Mesenteric fat pad (tissue), 1 donor: ENCODE measurements around the gene TSNAXIP1. TPM values are rescaled to one million over a fixed set of nuclear protein-coding genes. Genes with fewer than 3 reads are reported as not detected.

Experiments
- DNase-seq: peaks from one replicate; pipeline ENCODE4 v3.0.0-alpha.2; 2020; ENCODE audit warnings: low spot score
- total RNA-seq: library from RNA; stranded (reverse); fragmentation: NEBNext Ultra II Directional; extraction: Animal tissue kit (Norgen Biotek cat#: 25700); gene quantifications from one replicate; pipeline ENCODE4 v1.2.1, GENCODE V29; 2021
- donor health status: DM: yes; HTN: yes; CAD: no.

Gene TSNAXIP1
- total RNA-seq, 1 donor from 2014 or later = 1.1 TPM

DNA sequence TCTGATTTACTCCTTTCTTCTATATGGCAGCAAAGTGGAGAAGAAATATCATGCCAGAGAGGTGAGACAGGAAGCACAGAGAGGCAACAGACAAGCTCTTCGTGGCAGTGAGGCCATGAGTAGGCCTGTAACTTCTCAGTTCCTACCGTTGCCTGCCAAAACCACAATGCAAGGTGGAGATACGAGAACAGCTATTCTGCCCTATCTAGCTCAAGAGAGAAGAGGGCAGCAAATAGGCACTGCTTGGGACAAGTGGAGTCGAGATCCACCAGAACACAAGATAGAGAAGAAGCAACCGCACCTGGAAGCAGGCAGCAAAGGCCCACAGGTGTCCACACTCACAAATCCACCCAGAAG lies 25.1 kb upstream of the TSNAXIP1 start:
- DNase-seq = no peak

DNA sequence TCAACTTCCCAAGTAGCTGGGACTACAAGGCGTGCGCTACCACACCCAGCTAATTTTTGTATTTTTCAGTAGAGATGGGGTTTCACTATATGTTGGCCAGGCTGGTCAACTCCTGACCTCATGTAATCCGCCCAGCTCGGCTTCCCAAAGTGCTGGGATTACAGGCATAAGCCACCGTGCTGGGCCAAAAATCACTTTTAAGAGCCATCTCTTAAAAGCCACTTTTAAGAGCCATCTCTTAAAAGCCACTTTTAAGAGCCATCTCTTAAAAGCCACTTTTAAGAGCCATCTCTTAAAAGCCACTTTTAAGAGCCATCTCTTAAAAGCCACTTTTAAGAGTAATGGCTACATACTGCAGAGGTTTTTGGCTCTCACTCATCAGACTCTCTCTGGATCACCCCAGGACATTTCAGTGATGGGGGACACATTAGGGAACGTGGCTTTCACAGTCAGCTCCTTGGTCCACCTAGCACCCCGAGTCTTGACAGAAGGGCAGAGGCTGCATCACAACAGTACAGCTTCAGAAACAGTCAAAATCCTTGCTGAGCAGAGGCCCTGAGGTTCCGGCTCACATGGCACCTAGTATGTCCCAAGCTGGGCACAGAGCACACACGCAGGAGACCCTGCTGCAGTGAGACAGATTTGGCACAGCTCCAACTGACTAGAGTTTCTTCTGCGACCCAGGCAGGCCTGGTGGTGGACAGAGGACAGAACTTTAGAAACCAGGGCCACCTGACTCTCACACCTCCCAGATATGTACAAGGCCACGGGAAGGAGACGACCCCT lies 23.9 kb upstream of the TSNAXIP1 start:
- DNase-seq = no peak

DNA sequence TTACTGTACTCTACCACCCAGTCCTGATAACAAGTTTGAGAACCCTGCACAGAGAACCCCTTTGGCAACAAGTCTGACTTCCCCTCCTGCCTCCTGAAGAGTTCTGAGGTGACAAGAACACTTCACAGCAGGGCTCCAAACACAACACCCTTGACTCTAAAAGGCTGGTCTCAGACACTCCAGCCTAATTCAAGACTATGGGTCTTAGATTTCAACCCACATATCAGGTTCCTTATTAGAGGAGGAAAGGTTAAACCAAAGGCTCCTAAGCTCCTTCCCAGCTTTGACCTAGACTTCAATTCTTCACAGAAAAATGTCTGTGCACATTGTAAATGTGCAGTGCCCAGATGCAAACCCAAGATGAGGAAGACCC lies 23.4 kb upstream of the TSNAXIP1 start:
- no peak for DNase-seq

DNA sequence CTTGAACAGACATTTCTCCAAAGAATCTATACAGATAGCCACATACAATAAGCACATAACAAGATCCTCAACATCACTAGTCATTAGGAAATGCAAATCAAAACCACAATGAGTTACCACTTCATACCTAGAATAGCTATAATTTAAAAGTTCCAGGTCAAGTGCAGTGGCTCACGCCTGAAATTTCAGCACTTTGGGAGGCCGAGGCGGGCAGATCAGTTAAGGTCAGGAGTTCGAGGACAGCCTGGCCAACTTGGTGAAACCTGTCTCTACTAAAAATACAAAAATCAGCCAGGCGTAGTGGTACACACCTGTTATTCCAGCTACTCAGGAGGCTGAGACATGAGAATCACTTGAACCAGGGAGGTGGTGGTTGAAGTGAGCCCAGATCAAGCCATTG lies 20.2 kb upstream of the TSNAXIP1 start:
- no peak for DNase-seq

DNA sequence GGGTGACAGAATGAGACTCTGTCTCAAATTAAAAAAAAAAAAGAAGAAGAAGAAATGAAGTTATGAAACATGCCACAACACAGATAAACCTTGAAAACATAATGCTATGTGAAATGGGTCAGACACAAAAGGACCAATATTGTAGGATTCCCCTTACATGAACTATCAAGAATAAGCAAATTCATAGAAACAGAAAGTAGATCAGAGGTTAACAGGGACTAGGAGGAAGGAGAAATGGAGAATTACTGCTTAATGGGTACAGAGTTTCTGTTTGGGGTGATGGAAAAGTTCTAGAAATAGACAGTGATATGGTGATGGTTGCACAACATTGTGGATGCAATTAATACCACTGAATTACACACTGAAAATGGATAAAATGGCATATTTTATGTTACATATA lies 16.6 kb upstream of the TSNAXIP1 start:
- no peak for DNase-seq

DNA sequence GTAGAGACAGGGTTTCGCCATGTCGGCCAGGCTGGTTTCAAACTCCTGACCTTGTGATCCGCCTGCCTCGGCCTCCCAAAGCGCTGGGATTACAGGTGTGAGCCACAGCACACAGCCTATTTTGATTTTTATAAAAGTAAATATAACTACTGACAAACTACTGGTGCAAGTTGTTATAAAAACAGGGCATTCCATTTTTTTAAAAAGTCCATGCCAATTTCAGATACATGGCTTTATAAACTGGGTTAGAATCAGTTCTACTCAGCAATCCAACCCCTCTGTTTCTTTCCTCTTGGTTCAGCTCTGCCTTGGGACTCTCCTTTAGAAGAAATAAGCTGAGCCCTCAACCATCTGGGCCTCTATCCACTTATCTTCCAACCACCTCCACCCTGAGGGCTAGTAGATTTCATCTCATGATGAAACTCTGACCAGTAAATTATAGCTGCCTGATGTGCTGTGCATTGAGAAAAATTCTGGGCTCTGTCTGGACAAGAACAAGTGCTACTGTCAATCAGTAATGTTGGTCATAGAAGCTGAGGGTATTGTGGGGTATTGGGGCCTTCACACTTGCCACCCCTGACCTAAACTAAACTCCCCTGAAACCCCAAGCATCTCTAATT lies 10.5 kb upstream of the TSNAXIP1 start:
- DNase-seq = no peak

DNA sequence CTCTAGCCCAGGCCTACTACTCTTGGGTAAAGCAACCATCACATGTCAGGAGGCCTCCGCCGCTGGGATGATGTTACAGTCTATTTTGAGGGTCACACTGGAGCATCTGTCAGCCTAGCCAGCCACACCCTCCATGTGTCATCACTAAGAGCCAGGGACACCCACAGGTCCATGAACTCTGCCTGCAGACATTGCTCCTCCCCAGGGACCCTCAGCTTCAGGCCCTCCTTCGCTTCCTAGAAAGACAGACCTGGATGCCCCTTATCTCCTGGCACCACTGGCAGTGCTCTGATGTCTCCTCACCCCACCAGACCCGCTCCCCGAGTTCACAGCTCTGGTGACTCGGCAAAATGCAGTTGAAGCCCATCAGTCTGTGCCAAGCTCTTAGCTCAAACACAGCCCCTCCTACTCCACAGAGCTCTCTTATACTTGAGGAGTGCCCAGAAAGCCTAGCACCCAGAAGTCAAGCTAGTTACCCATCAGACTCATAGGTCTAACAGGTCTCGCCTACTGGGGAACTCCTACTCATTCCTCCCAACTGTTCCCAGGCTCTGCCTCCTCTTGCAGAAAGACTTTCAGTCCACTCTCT lies 6.3 kb upstream of the TSNAXIP1 start:
- no peak for DNase-seq

DNA sequence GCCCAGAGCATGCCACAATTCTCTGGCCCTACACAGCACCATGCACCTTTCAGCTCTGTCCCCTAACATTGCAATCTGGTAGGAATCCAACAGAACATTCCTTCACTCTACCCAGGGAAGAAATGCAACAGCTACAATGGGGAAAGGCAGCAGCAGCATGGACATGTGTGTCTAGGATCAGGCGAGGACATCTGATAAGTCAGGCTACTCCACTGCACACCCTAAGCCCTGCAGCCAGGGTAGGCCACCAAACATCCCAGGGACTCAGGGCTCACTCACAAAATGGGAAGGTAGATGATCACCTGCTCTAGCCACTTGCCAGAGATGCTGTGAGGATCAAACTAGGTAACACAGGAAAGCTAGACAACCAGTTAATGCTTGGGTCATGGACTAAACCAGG lies 5.4 kb upstream of the TSNAXIP1 start:
- no peak for DNase-seq

DNA sequence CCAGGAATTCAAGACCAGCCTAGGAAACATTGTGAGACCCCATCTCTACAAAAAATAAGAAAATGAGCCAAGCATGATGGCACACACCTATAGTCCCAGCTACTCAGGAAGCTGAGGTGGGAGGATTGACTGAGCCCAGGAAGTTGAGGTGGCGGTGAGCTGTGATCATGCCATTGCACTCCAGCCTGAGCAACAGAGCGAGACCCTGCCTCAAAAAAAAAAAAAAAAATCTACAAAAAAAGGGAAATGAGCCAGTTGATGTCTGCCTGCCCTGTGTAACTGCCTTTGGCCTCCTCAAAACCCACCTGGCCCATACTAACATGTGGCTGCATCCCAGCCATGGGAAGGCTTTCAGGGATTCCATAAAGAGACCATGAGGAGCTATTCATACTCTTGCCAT lies 4.8 kb upstream of the TSNAXIP1 start:
- DNase-seq = no peak

DNA sequence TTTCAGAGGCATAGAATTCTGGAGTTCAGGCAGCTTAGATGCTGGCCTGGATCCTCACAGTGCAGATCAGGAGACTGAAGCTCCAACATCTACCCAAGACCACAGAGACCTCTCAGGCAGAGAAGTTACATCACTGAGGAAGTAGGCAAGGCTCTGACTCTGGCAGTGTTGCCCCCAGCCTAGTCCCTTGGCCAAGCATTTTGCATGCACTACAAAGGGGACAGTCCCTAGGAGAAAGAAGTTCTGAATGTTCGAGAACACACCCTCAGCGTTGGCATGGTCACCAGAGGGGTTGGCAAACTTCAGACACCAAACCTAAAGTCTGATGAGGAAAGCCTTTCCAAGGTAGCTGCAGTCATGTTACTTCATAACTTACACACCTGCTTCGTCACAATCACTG lies 2.8 kb upstream of the TSNAXIP1 start:
- no peak for DNase-seq

DNA sequence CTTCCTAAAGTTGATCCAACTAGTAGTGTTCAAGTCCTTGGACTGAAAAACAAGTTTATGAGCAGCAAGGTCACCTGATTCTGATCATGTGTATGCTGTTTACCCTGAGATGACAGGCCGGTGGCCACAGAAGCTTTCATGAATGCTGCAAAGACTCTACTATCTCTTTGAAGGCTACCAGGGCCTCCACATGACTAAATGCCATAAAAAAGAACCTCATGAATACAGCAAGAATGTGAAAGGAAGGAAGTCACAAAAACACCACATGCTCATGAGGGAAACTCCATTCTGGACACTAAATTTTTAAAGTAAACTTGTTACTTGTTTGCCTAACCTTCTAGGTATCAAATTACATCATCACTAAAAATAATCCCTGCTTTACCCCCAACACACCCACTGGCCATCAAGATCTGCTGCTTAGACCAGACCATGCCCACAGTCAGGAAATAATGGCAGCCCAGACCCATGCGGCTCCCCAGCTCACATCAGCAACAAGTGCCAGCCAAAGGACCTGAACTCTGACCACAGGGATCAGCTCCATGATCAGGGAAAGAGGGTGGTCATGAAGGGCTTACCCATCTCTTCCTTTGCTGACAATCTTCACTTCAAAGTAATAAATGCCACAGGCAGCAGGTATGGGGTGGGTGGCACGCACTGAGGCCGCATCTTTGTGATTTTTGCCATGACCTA lies 1.7 kb upstream of the TSNAXIP1 start:
- DNase-seq = no peak

DNA sequence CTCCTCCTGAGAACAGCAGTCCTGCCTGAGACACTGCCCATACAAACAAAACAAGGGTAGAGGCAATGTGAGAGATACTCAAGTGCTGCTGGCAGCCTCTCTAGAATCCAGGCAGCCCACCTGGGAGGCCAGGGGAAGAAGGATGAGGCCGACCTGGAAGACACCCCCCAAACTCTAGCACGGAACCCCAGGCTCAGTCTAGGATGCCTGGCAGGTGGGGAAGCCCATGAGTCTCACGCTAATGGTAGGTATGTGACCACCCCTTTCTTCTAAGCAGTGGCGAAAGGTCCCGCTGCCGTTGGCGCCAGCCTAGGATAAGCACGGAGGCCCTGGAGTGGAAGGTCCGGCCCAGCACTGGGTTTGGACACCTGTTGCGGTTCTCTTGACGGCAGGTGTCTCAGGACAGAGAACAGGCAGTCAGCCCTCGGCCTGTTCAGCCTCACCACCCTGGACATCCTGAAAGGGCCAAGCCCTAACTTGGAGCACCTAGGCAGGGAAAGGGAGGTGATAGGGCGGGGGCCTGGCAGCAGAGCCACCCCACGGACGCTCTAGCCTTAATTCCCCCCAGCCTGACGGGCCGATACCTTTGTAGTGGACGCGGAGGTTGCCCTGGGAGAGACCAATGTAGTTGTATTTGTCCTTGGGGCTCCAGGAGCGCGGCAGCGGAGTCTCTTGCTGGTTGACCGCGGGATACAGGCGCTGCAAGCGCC lies 816 bp upstream of the TSNAXIP1 start:
- DNase-seq = no peak

DNA sequence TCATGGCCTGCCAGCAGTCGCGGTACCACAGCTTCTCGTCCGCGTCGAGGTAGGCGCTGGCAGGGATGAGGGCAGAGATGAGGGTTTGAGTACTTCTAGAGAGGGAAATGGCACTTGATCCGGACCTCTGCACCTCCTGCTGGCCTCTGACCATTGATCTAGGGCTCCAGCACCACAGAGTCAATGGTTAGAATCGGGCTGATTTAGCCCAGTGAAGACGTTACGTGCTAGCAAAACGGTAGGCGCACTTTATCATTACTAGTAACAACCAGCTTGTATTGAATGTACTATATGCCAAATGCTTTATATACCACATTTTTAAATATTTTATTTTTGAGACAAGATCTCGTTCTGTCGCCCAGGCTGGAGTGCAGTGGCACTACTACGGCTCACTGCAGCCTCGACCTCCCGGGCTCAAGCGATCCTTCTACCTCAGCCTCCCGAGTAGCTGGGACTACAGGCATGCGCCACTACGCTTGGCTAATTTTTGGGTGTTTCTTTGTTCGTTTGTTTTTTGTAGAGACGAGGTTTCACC lies 526 bp downstream of the TSNAXIP1 start:
- DNase-seq = no peak

DNA sequence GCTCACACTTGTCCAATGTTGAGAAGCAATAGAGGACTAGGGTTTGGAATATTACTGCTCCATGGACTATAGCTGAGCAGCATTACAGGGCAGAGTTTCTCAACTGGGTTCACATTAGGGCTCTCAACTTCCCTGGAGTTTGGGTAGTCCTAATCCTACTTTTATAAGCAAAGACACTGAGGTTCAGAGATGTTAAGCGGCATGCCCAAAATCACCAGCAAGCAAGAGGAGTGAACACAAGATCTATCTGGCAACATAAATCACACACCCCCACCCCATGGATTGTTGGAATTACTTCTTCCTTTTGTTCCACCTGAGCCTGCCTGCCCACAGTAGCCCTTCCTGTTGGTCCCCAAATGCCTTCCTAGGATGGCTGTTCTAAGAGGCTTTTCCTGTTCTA lies 5.2 kb downstream of the TSNAXIP1 start:
- DNase-seq = no peak

DNA sequence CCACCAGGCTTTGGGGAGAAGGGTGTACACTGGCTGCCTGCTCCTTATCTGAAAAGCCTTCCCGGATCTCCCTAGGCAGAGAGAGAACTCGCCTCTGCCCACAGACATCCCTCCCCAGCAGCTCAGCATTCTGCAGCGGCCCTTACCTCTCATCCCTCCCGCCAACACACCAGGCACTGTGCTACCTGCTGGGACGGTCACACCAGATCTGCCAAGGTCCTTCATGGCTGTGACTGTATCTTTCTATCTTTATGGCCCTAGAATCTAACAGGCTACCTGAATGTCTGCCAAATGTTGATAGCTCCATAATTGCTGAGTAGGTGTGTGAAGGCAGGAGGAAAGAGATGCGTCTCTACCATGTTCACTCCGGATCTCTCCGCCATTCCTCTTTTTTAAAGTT lies 7.9 kb downstream of the TSNAXIP1 start:
- DNase-seq = no peak

DNA sequence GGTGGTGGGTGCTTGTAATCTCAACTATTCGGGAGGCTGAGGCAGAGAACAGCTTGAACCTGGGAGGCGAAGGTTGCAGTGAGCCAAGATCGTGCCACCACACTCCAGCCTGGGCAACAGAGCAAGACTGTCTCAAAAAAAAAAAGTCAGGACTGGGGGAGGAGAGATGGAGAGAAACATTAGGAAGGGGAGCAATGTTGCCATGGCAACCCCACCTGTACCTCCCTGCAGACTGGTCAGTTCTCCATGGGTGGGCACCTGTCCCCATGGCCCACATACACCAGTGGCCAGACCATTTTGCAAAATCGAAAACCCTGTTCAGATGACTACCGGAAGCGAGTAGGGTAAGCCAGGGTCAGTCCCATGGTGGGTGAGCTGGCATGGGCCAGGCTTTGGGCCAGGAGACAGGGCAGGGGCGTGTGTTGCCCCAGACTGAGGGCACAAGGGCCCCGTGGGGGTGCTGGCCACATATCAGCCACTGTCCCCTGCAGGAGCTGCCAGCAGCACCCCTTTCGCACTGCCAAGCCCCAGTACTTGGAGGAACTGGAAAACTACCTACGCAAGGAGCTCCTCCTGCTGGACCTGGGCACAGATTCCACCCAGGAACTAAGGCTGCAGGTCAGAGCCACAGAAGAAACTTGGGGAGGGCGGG lies 14.0 kb downstream of the TSNAXIP1 start:
- DNase-seq = no peak

DNA sequence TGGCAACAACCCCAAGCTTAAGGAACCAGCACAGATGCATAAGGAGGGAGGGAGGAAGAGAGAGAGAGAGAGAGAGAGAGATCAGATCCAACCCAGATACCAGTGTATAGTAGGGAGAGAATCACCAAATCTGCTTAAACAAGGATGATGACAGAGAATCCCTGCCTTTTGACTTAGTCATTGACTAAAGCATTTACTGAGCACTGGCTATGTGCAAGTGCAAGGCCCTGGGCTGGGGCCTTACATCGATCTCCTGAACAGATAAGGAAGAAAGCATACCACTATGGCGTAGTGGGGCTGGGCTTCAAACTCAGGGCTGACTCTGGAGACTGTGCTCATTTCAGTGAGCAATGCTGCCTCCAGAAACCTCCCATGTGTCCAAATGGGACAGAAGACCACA lies 15.8 kb downstream of the TSNAXIP1 start:
- DNase-seq = no peak

DNA sequence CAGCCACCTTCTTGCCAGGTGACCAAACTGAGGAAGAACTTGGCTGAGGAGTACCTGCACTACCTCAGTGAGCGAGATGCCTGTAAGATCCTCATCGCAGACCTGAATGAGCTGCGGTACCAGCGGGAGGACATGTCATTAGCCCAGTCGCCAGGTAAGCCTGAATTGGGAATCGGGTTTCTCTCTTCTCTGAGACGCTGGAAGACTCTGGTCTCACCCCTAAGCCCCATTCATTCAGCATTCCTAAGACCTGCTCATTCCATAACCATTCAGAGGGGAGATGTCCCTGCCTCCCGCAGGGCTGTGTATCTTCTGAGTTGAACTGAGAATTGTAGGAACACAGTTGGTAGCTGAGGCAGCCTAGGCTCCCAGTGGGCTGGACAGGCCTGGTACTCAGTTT lies 18.4 kb downstream of the TSNAXIP1 start:
- DNase-seq = no peak

DNA sequence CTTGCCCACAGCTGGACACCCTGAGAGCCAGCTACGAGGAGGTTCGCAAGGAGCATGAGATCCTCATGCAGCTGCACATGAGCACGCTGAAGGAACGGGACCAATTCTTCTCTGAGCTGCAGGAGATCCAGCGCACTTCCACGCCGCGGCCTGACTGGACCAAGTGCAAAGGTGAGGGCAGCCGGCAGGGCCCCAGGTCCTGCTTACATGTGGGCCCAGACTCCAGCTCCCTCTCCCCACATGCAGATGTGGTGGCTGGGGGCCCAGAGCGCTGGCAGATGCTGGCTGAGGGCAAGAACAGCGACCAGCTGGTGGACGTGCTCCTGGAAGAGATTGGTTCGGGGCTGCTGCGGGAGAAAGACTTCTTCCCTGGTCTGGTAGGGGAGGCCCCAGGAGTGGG lies 19.2 kb downstream of the TSNAXIP1 start:
- DNase-seq = no peak

DNA sequence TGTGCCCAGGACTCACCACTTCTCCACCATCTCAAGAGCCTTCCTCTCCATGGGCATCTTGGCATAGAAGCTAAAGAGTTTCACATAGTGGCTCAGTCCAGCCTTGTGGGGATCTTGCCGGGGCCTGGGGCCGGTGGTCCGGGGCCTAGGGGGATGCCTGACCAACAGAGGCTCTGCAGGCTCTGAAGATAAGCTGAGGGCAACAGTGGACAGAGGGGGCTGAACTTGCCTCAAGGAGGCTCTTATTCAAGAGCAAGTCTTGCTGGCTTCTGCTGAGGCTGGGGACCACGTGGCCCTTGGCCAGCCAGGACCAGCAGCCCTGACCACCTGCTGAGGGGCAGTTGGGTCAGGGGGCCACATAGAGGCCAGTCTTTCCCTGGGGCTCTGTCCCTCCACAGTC lies 22.0 kb downstream of the TSNAXIP1 start:
- DNase-seq = no peak

DNA sequence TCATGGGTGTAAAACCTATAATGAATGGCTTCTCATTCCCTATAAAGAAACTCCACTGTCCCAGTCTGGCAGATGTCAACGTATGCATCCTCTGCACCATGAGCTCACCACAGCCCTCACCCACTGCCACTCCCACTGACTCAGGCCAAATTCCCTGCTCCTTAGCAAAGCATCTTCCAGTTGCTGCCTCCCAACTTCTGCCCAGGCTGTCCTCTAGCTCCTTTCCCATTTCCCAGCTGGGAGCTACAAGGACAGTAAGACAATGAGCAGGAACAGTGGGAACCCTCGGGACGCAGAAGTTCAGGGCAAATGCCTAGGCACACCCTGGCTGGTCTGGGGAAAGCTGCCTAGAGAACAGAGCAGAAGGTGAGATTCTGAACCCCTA lies 26.3 kb downstream of the TSNAXIP1 start:
- no peak for DNase-seq
